Pancreas (tissue), 10 donors: ENCODE results near the gene RAPGEFL1. TPM values are rescaled to one million over a fixed set of nuclear protein-coding genes. Genes with fewer than 3 reads are reported as not detected.
A peak's percentile ranks its signal among the peaks of the same experiment; 100 is the strongest.

Source experiments
- ATAC-seq, 4 donors: fragments of 200-7000 bp; cut with Tn5 transposase; one replicate each; pipeline versions ENCODE4 v1.8.0 to v1.9.1; 2020; ENCODE audit warnings: mild to moderate bottlenecking in 4 of 4, moderate library complexity in 4 of 4
- DNase-seq, 6 donors: peaks; one replicate each; pipeline ENCODE4 v3.0.0-alpha.2; 2020
- FAIRE-seq: peaks from 2 replicates; lab custom pipeline; 2012; peaks lifted over from hg19 to GRCh38; lab: Jason Lieb, UNC
- H3K27ac ChIP-seq, 4 donors: fragments of 200-600 bp; sonication (generic); 1 replicate in 3 of 4; 2 replicates in 1 of 4; pipeline versions ENCODE4 v1.5.0 to v1.8.0; 2020
- H3K27me3 ChIP-seq, 4 donors: fragments of 200-600 bp; one replicate each; pipeline ENCODE4 v1.8.0; 2021
- H3K36me3 ChIP-seq, 3 donors: fragments of 200-600 bp; sonication (generic) in 1 of 3; one replicate each; pipeline versions ENCODE4 v1.5.0 to v1.8.0; 2020 to 2021
- H3K4me1 ChIP-seq, 3 donors: fragments of 200-600 bp; one replicate each; pipeline ENCODE4 v1.8.0; 2021
- H3K4me3 ChIP-seq, 4 donors: fragments of 200-600 bp; sonication (generic) in 2 of 4; one replicate each; pipeline versions ENCODE4 v1.5.0 to v1.8.0; 2020 to 2021
- H3K9me3 ChIP-seq, 4 donors: fragments of 200-600 bp; one replicate each; pipeline ENCODE4 v1.8.0; 2021
- CTCF ChIP-seq, 4 donors: fragments of 200-600 bp; sonication (generic) in 3 of 4; IDR thresholded peaks; one replicate each; pipeline versions ENCODE4 v1.5.0 to v1.8.0; 2021; ENCODE audit warnings: antibody characterized with exemption in 4 of 4
- WGBS, 2 donors: extraction: QIAGEN DNeasy Blood & Tissue Kit; methylation state at CpG; one replicate each; pipeline ENCODE4 v1.1.7; 2013; 5-methylcytosine and 5-hydroxymethylcytosine counted together
- intact Hi-C, 3 donors: fragments of 100-400 bp; cut with DNase I; formaldehyde crosslinking; loops; one replicate each; pipeline versions ENCODE4 v1.11.1 to v1.14.2; 2022
- microRNA-seq, 2 donors: library from miRNA; unstranded; fragments of <30 nt; microRNA quantifications; one replicate each; pipeline versions ENCODE4 to v1.1.0, GENCODE V29; 2019 to 2020
- polyA plus RNA-seq, 2 donors: library from polyadenylated mRNA; stranded (reverse); fragments of 200-250 nt; gene quantifications; one replicate each; pipeline ENCODE4 v1.2.3, GENCODE V29; 2013
- total RNA-seq, 6 donors: library from RNA; stranded (reverse); fragmentation: NEBNext Ultra II Directional in 4 of 6; extraction: Animal tissue kit (Norgen Biotek cat#: 25700) in 4 of 6; gene quantifications; one replicate each; pipeline versions ENCODE4 v1.2.1 to v1.2.4, GENCODE V29; 2021 to 2023
- donor health status: healthy with polysubstance abuse.
- donor health status: DM: no; HTN: no; CAD: no; lungs with moderate emphysema.
- donor health status: DM: no; HTN: no; CAD: no.
- donor health status: control.
- donor health status: control.
- donor health status: Bipolar disorder and iron deficiency.
- donor health status: DM: yes; HTN: yes; CAD: no.
- donor health status: DM: no; HTN: no; CAD: no.
- donor health status: DM: no; HTN: no; CAD: no.
- donor health status: DM: yes; HTN: yes; CAD: no.

The RAPGEFL1 gene
- total and polyA plus RNA-seq, 8 donors = 2.6 to 10.6 (median 4.4) TPM

- Histone ChIP-seq H3K27me3 (no peaks in the 10 kb centered on the region), H3K4me3 (no peak overlapping the region), H3K27ac (no peak overlapping the region), H3K9me3 (no peaks in the 10 kb centered on the region), H3K36me3 (no peaks in the 10 kb centered on the region), H3K4me1 (peaks cover 0 to 11% (median 0%) of the 10 kb centered on the region in 3 donors)
- DNase-seq (no peak), FAIRE-seq (no peak), ATAC-seq (peak; percentile 34 to 66 (median 48))
- intact Hi-C loops = no loop called here
- no peak for TF ChIP-seq CTCF (IDR thresholded peaks at IDR 0.05)
- WGBS, 2 donors = 36 to 46% methylated on average over 4 of the region's 4 CpGs
Observed at GRCh38 chr17:40244255-40244654, 67.0 kb downstream of the RAPGEFL1 start.

Small RNA genes within 50 kb of the gene (microRNA-seq; reads per million reads assigned to microRNA genes)
- gene MIR6866 (0.39 to 1.5 reads per million in 2 donors), gene MIR6867 (0 reads per million in 2 donors)

Other genes with a start within 250 kb of the RAPGEFL1 start
- 10 to 100 TPM; 45.0 to 78.1 (median 61.6) TPM for gene ORMDL3, start 249.9 kb upstream of the RAPGEFL1 start, total RNA-seq
- 10 to 100 TPM; 36.4 to 44.0 TPM for gene ORMDL3, start 249.9 kb upstream of the RAPGEFL1 start, polyA plus RNA-seq
- not detected for gene LRRC3C, start 249.7 kb upstream of the RAPGEFL1 start, total RNA-seq
- not detected for gene LRRC3C, start 249.7 kb upstream of the RAPGEFL1 start, polyA plus RNA-seq
- gene GSDMA, start 214.5 kb upstream of the RAPGEFL1 start, total RNA-seq = under 1 TPM in 2 of 6 donors, not detected in 4; 0.09 to 0.73 TPM
- not detected for gene GSDMA, start 214.5 kb upstream of the RAPGEFL1 start, polyA plus RNA-seq
- 10 to 100 TPM; 34.2 to 43.5 (median 39.5) TPM for gene PSMD3, start 196.7 kb upstream of the RAPGEFL1 start, total RNA-seq
- gene PSMD3, start 196.7 kb upstream of the RAPGEFL1 start, polyA plus RNA-seq = 10 to 100 TPM; 32.0 to 41.7 TPM
- gene CSF3, start 162.0 kb upstream of the RAPGEFL1 start, total RNA-seq = under 1 TPM in 2 of 6 donors, not detected in 4; 0.16 to 0.20 TPM
- gene CSF3, start 162.0 kb upstream of the RAPGEFL1 start, polyA plus RNA-seq = 1 to 10 TPM in 1 of 2 donors, under 1 TPM in 1; 0.27 to 3.5 TPM
- gene MED24, start 123.1 kb upstream of the RAPGEFL1 start, total RNA-seq = 10 to 100 TPM; 22.1 to 43.7 (median 29.1) TPM
- 10 to 100 TPM; 58.5 to 60.1 TPM for gene MED24, start 123.1 kb upstream of the RAPGEFL1 start, polyA plus RNA-seq
- 10 to 100 TPM; 13.8 to 28.1 (median 20.6) TPM for gene THRA, start 114.5 kb upstream of the RAPGEFL1 start, total RNA-seq
- gene THRA, start 114.5 kb upstream of the RAPGEFL1 start, polyA plus RNA-seq = 10 to 100 TPM; 22.4 to 35.7 TPM
- gene NR1D1, start 76.9 kb upstream of the RAPGEFL1 start, total RNA-seq = 10 to 100 TPM in 4 of 6 donors, 1 to 10 TPM in 2; 4.8 to 16.6 (median 11.2) TPM
- gene NR1D1, start 76.9 kb upstream of the RAPGEFL1 start, polyA plus RNA-seq = 10 to 100 TPM; 11.0 to 17.5 TPM
- 10 to 100 TPM; 21.0 to 44.6 (median 29.2) TPM for gene MSL1, start 55.5 kb upstream of the RAPGEFL1 start, total RNA-seq
- gene MSL1, start 55.5 kb upstream of the RAPGEFL1 start, polyA plus RNA-seq = 100 to 1,000 TPM in 1 of 2 donors, 10 to 100 TPM in 1; 71.0 to 105 TPM
- 10 to 100 TPM; 31.3 to 46.2 (median 40.8) TPM for gene CASC3, start 36.9 kb upstream of the RAPGEFL1 start, total RNA-seq
- gene CASC3, start 36.9 kb upstream of the RAPGEFL1 start, polyA plus RNA-seq = 10 to 100 TPM; 35.2 to 42.3 TPM
- 10 to 100 TPM; 11.8 to 21.7 (median 14.6) TPM for gene WIPF2, start 41.8 kb downstream of the RAPGEFL1 start, total RNA-seq
- 1 to 10 TPM; 6.3 to 9.5 TPM for gene WIPF2, start 41.8 kb downstream of the RAPGEFL1 start, polyA plus RNA-seq
- 1 to 10 TPM in 5 of 6 donors, under 1 TPM in 1; 0.71 to 3.3 (median 2.0) TPM for gene CDC6, start 110.4 kb downstream of the RAPGEFL1 start, total RNA-seq
- 1 to 10 TPM in 1 of 2 donors, under 1 TPM in 1; 0.75 to 1.1 TPM for gene CDC6, start 110.4 kb downstream of the RAPGEFL1 start, polyA plus RNA-seq
- 10 to 100 TPM in 3 of 6 donors, 1 to 10 TPM in 3; 6.8 to 19.7 (median 10.1) TPM for gene RARA, start 131.7 kb downstream of the RAPGEFL1 start, total RNA-seq
- gene RARA, start 131.7 kb downstream of the RAPGEFL1 start, polyA plus RNA-seq = 10 to 100 TPM; 14.7 to 15.0 TPM
- under 1 TPM in 5 of 6 donors, not detected in 1; 0.19 to 0.67 (median 0.40) TPM for gene GJD3, start 187.3 kb downstream of the RAPGEFL1 start, total RNA-seq
- under 1 TPM in 1 of 2 donors, not detected in 1; 0.09 TPM for gene GJD3, start 187.3 kb downstream of the RAPGEFL1 start, polyA plus RNA-seq
- gene TOP2A, start 240.4 kb downstream of the RAPGEFL1 start, total RNA-seq = 1 to 10 TPM in 3 of 6 donors, under 1 TPM in 3; 0.19 to 4.4 (median 1.2) TPM
- under 1 TPM; 0.42 to 0.76 TPM for gene TOP2A, start 240.4 kb downstream of the RAPGEFL1 start, polyA plus RNA-seq